ENCODE results near the gene PDCD6IP.

GRCh38 chr3:33884701-33885100 is 86.3 kb downstream of the PDCD6IP start:
- TF ChIP-seq CTCF (IDR thresholded peaks at IDR 0.05; ENCODE audit: insufficient read depth, low read depth, low read length) (no peak), EZH2 (IDR thresholded peaks at IDR 0.05; ENCODE audit: insufficient read depth, low read length) (no peak)

All from astrocyte (in vitro differentiated cells and primary cell).